ENCODE results near the gene TOPAZ1. TPM values are rescaled to one million over a fixed set of nuclear protein-coding genes. Genes with fewer than 3 reads are reported as not detected.

TOPAZ1 gene
- total and polyA plus RNA-seq, 7 donors, result not detected

GRCh38 chr3:44208086-44208485 lies 33.6 kb upstream of the TOPAZ1 start:
- intact Hi-C loops (cut with DNase I), result no loop called here
- Histone ChIP-seq H3K4me3 (no peak overlapping the region), H3K9me3 (no peaks in the 10 kb centered on the region), H3K4me1 (no peaks in the 10 kb centered on the region), H3K27ac (no peak overlapping the region), H3K36me3 (no peaks in the 10 kb centered on the region), H3K27me3 (no peaks in the 10 kb centered on the region)
- no peak for TF ChIP-seq POLR2A (IDR thresholded peaks at IDR 0.05)
- TF ChIP-seq, protein P1, sequence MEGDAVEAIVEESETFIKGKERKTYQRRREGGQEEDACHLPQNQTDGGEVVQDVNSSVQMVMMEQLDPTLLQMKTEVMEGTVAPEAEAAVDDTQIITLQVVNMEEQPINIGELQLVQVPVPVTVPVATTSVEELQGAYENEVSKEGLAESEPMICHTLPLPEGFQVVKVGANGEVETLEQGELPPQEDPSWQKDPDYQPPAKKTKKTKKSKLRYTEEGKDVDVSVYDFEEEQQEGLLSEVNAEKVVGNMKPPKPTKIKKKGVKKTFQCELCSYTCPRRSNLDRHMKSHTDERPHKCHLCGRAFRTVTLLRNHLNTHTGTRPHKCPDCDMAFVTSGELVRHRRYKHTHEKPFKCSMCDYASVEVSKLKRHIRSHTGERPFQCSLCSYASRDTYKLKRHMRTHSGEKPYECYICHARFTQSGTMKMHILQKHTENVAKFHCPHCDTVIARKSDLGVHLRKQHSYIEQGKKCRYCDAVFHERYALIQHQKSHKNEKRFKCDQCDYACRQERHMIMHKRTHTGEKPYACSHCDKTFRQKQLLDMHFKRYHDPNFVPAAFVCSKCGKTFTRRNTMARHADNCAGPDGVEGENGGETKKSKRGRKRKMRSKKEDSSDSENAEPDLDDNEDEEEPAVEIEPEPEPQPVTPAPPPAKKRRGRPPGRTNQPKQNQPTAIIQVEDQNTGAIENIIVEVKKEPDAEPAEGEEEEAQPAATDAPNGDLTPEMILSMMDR (IDR thresholded peaks at IDR 0.05), result no peak
- no peak for DNase-seq
- 56 to 73% methylated on average over 1 of the region's 1 CpG for WGBS, 2 donors

DNA sequence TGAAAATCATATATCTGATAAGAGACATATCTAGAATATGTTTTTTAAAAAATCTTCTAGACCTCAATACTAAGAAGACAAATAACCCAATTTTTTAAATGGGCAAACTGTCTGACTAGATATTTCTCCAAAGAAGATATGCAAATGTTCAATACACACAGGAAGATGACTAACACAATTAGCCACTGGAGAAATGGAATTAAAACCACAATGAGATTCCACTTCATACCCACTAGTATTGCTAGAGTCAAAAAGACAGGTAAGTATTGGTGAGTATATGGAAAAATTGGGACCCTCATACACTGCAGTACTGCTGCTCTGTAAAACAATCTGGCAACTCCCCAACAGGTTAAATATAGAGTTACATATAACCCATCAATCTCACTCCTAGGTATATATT lies 33.1 kb upstream of the TOPAZ1 start:
- Histone ChIP-seq H3K4me1 (no peaks in the 10 kb centered on the region), H3K27ac (no peak overlapping the region), H3K36me3 (no peaks in the 10 kb centered on the region), H3K4me3 (no peak overlapping the region), H3K9me3 (no peaks in the 10 kb centered on the region), H3K27me3 (no peaks in the 10 kb centered on the region)
- intact Hi-C loops (cut with DNase I), result no loop called here
- no peak for DNase-seq
- TF ChIP-seq POLR2AphosphoS5 (IDR thresholded peaks at IDR 0.05), result no peak
- TF ChIP-seq, protein P1 (IDR thresholded peaks at IDR 0.05), result no peak
- no peak for TF ChIP-seq POLR2A (IDR thresholded peaks at IDR 0.05)
- no peak for TF ChIP-seq EP300 (IDR thresholded peaks at IDR 0.05)

GRCh38 chr3:44210967-44211366 lies 30.7 kb upstream of the TOPAZ1 start:
- no peaks in the 10 kb centered on the region for H3K27me3 ChIP-seq
- no peaks in the 10 kb centered on the region for H3K36me3 ChIP-seq
- intact Hi-C loops (cut with DNase I), result no loop called here
- no peaks in the 10 kb centered on the region for H3K4me1 ChIP-seq
- no peak overlapping the region for H3K27ac ChIP-seq
- no peak overlapping the region for H3K4me3 ChIP-seq
- TF ChIP-seq, protein P1 (IDR thresholded peaks at IDR 0.05), result no peak
- TF ChIP-seq EP300 (IDR thresholded peaks at IDR 0.05), result no peak
- TF ChIP-seq POLR2A (IDR thresholded peaks at IDR 0.05), result no peak
- TF ChIP-seq POLR2AphosphoS5 (IDR thresholded peaks at IDR 0.05), result no peak
- no peaks in the 10 kb centered on the region for H3K9me3 ChIP-seq
- DNase-seq, result no peak

DNA sequence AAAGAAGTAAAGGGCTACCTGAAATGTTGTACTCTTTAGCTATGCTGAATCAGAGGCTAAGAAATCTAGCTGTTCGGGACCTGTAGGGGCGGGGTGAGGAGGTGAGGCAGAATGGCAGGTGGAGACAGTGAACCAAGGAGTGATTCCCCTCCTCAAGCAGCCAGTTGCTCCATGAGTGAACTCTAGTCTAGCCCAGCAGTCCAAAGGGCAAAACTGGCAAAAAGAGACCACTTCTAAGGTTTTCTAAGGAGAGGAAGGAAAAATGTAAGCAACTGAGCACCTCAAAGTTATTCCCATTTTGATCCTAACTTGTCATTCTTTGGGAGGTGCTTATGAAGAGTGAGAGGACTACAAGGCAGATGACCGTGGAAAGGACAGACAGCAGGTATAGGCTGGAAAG lies 19.3 kb upstream of the TOPAZ1 start:
- H3K27me3 ChIP-seq, result no peaks in the 10 kb centered on the region
- no peak for DNase-seq
- TF ChIP-seq, protein P1 (IDR thresholded peaks at IDR 0.05), result no peak
- no peak for TF ChIP-seq POLR2A (IDR thresholded peaks at IDR 0.05)
- no peak for TF ChIP-seq EP300 (IDR thresholded peaks at IDR 0.05)
- no peaks in the 10 kb centered on the region for H3K4me1 ChIP-seq
- 49 to 82% methylated on average over 3 of the region's 3 CpGs for WGBS, 2 donors
- H3K27ac ChIP-seq, result no peak overlapping the region
- intact Hi-C loops (cut with DNase I), result no loop called here
- H3K9me3 ChIP-seq, result no peaks in the 10 kb centered on the region
- no peak overlapping the region for H3K4me3 ChIP-seq
- H3K36me3 ChIP-seq, result no peaks in the 10 kb centered on the region

DNA sequence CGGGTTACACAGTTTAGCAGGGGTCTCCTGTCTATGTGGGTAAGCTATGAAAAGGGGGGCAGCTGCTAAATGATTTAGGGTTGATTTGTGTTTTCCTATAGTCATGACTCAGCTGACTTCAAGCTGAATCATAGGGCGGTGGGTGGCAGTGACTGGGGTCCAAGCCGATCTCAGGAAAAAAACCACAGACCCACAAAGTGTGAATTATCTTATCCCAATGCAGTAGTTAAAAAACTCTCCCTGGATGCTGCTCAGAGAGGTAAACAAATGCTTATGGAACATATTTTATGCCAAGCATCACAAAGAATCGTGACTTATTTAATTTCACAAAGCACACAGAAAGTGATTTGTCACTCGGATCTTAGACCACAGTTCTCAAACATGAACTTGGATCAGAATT lies 18.4 kb upstream of the TOPAZ1 start:
- Histone ChIP-seq H3K4me3 (no peak overlapping the region), H3K36me3 (no peaks in the 10 kb centered on the region), H3K9me3 (no peaks in the 10 kb centered on the region), H3K27me3 (no peaks in the 10 kb centered on the region), H3K4me1 (no peaks in the 10 kb centered on the region), H3K27ac (no peak overlapping the region)
- intact Hi-C loops (cut with DNase I), result no loop called here
- WGBS, 2 donors, result 62 to 76% methylated on average over 5 of the region's 5 CpGs
- no peak for DNase-seq
- TF ChIP-seq EP300 (IDR thresholded peaks at IDR 0.05) (no peak), POLR2AphosphoS5 (IDR thresholded peaks at IDR 0.05) (no peak), POLR2A (IDR thresholded peaks at IDR 0.05) (no peak)
- TF ChIP-seq, protein P1 (IDR thresholded peaks at IDR 0.05), result no peak
